Posterior vena cava (tissue), 2 donors: ENCODE results near the gene RNF130. TPM values are rescaled to one million over a fixed set of nuclear protein-coding genes. Genes with fewer than 3 reads are reported as not detected.
"Not testable (repeated sequence)": the region's sequence is repeated elsewhere in the genome, so short reads cannot be mapped to it uniquely, and the experiment has no call there.

Experiments used
- DNase-seq: peaks from one replicate; pipeline ENCODE4 v3.0.0-alpha.2; 2020; ENCODE audit warnings: low spot score
- intact Hi-C, 2 donors: fragments of 100-400 bp; cut with DNase I; formaldehyde crosslinking; loops; one replicate each; pipeline versions ENCODE4 v1.14.1 to v1.14.2; 2022 to 2023
- total RNA-seq, 2 donors: library from RNA; stranded (reverse); fragmentation: NEBNext Ultra II Directional; extraction: Animal tissue kit (Norgen Biotek cat#: 25700); gene quantifications; one replicate each; pipeline ENCODE4 v1.2.1, GENCODE V29; 2021
- donor health status: DM: yes; HTN: yes; CAD: no.
- donor health status: DM: yes; HTN: yes; CAD: no.

RNF130 gene
- total RNA-seq, 2 donors from 2014 or later, result 66.6 to 80.3 TPM

GRCh38 chr5:180040287-180041214 lies 31.0 kb downstream of the RNF130 start:
- intact Hi-C loops, result no loop called here
- DNase-seq, result no peak

- DNase-seq, result no peak
- intact Hi-C loops, result loop anchor here in 1 of 2 donors (5.0 kb wide), 1 partner anchor 88 kb away; no protein-coding TSS in a partner anchor
Measured at GRCh38 chr5:180035206-180035931, 36.2 kb downstream of the RNF130 start.

- intact Hi-C loops, result no loop called here
- DNase-seq, result no peak
Measured at GRCh38 chr5:180034564-180034963, 37.0 kb downstream of the RNF130 start.

DNA sequence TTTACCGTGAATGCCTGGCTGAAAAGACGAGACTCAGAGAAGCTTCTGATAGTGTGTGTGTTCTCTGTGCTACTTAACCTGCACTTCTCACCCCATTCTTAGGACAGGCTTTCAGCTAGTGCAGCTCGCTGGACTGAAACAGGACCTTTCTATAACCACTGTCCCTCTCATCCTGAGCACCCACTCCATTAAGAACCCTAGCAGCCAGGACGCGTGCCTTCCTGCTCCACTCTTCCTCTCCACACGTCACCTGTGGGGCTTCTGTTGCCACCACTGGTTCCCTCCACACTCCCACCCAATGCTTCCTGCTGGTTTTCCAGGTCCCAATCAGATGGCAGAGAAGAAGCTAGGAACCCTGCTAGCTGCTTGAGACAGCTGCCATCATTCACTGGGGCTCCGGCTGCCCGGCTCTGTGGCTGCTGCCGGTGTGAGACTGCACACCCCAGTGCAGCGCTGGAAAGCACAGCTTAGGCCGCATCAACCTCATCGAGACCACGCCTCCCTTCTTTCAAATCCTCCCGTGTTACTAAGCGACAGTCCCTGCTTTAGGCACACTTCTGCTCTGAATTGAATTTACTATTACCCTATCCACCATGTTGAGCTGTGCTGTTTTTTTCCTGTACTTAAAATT lies 44.0 kb downstream of the RNF130 start:
- intact Hi-C loops, result no loop called here

GRCh38 chr5:180026734-180027458 lies 44.7 kb downstream of the RNF130 start:
- DNase-seq, result no peak
- intact Hi-C loops, result no loop called here

More for the DNA sequence above, 44.0 kb downstream of the RNF130 start:
- DNase-seq, result no peak

DNA sequence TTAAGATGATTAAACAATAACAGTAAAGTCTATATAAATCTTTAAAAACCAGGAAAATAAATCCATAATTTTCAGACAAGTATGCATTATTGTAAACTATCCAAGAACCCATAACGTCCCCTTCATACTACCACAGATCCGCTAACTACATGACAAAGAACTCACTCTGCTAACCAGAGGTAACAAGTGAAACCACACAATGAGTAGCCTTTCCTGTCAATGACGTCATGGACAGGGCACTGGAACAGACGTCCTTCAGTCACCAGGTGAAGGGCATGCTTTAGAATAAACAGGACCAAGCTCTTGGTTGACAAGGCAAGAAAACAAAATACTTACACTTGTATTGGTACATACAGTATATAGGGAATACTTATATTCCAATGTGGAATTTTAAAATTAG lies 45.2 kb downstream of the RNF130 start:
- intact Hi-C loops, result no loop called here
- no peak for DNase-seq

DNA sequence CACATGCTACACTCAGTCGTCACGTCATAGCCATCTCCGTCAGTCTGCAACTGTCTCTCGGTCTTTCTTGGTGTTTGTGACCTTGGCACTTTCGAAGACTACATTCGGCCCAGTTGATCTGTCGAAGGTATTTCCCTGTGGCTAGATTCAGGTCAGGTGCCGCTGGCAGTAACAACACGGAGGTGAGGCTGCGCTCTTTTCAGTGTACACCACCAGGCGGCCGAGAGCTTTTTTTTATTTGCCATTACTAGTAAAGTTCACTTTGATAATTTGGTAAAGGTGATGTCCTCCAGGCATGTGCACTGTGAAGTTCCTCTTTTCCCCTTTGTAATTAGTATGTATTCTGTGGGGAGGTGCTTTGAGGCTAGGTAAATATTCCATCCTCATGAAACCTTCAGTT lies 49.7 kb downstream of the RNF130 start:
- DNase-seq, result no peak
- intact Hi-C loops, result no loop called here

- DNase-seq, result no peak
- intact Hi-C loops, result no loop called here
Measured at GRCh38 chr5:180020176-180020575, 51.4 kb downstream of the RNF130 start.

DNA sequence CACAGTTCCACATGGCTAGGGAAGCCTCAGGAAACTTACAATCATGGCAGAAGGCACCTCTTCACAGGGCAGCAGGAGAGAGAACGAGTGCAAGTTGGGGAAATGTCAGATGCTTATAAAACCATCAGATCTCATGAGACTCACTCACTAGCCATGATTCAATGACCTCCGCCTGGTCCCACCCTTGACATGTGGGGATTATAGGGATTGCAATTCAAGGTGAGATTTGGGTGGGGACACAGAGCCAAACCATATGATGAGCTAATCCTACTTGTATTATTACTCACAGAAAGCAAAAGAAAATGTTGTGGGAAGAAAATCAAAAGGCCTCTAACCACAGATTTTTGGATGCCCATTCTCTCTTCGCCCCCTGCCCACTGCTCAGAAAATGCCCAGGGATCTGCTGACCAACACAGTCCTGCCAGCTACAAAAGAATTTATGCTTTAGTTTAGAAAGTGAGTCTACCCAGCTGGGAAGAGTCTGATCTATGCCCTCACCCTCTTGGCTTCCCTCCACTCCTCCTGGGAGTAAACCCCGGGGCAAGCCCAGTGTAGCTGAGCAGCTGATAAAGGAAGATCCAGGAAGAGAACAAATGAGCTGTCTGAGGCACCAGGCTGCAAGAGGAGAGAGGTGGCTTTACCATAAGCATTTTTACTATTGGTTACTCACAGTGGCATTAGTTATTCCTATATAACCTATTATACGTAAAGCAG lies 53.1 kb downstream of the RNF130 start:
- DNase-seq, result no peak
- intact Hi-C loops, result no loop called here

DNA sequence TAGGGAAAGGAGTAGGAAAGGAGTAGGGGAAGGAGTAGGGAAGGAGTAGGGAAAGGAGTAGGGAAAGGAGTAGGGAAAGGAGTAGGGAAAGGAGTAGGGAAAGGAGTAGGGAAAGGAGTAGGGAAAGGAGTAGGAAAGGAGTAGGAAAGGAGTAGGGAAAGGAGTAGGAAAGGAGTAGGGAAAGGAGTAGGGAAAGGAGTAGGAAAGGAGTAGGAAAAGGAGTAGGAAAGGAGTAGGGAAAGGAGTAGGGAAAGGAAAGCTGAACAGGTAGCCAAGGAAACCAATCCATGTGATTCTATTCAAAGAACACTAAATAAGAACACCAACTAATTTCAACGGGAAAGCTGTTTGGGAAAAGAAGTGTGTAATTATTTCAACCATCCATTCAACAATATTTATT lies 56.0 kb downstream of the RNF130 start:
- intact Hi-C loops, DNase-seq: not testable (repeated sequence)

DNA sequence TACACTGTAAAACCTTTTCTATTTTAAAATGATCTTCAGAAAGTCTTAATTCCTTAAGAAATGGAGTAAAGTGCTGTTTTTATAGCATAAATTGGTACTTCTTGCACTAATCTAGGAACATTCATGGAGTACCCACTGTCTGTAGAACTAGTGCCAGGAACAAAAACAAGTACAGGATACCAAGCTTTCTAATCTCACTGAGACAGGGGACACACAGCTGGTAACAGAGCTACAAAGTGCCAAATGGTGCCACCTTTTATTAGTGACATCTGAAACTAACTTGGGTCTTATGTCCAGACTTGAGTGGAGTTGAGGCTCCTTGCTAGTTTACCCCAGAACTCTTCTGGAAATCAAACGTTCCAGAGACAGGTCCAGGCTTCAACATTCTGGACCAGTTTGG lies 57.9 kb downstream of the RNF130 start:
- DNase-seq, result no peak
- intact Hi-C loops, result no loop called here

- intact Hi-C loops, result no loop called here
- no peak for DNase-seq
Measured at GRCh38 chr5:180012316-180012715, 59.2 kb downstream of the RNF130 start.

- DNase-seq, result no peak
- intact Hi-C loops, result no loop called here
Measured at GRCh38 chr5:180010636-180011035, 60.9 kb downstream of the RNF130 start.

- DNase-seq, result no peak
- intact Hi-C loops, result no loop called here
Measured at GRCh38 chr5:180009581-180009980, 62.0 kb downstream of the RNF130 start.

DNA sequence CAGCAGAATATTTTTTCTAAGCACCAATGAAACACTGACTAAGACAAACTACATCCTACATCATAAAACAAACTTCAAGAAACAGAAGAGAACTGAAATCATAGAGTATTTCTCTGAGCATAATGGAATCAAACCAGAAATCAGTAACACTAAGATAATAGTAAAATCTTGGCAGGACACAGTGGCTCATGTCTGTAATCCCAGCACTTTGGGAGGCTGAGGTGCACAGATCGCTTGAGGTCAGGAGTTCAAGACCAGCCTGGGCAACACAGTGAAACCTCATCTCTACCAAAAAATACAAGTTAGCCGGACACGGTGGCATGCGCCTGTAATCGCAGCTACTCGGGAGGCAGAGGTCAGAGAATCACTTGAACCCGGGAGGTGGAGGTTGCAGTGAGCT lies 63.1 kb downstream of the RNF130 start:
- intact Hi-C loops, result no loop called here
- DNase-seq, result no peak

DNA sequence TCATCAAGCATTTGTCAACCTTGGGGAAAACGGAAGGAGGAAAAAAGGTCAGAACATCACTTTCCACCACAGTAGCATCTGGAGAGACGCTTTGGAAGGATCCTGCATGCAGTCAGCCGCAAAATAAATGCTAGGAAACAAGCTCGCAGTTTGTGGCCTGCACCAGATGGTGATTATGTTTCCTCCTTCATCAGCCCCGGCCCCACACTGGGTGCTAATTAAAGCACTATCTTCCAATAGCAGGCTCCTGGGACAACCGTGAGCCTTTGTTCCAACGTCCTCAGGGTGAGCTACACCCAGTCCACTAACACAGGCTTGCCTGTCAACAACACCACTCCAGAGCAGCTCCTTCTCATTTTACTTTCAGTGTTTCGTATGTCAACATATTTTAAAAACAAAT lies 64.0 kb downstream of the RNF130 start:
- no peak for DNase-seq
- intact Hi-C loops, result no loop called here

- intact Hi-C loops, result no loop called here
- DNase-seq, result no peak
Measured at GRCh38 chr5:180006141-180006540, 65.4 kb downstream of the RNF130 start.

GRCh38 chr5:180003127-180003526 lies 68.4 kb downstream of the RNF130 start:
- DNase-seq, result no peak
- intact Hi-C loops, result no loop called here

DNA sequence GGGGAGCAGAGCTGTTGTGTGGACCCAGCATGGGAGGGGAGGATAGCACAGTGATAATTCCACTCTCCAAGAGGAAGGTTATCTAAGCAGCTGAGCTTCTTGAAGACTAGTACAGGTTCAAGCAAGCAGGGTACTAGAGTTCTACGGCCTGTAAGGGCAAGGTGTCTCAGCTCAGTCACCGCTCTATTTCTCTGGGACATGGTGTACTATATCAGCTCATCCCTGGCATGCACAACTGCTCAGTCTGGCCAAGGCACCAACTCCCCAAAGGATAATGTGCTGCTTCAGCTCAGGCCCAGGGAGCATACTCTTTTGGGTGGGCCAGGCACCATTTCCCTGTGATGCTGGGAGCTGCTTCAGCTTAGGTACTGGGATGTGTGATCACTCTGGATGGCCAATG lies 69.8 kb downstream of the RNF130 start:
- intact Hi-C loops, result no loop called here

More for the DNA sequence above, 69.8 kb downstream of the RNF130 start:
- no peak for DNase-seq
